A549 treated with ZK216348 at 1 μM for 4 hours (cell line): ENCODE results near the gene HIVEP2. TPM values are rescaled to one million over a fixed set of nuclear protein-coding genes. Genes with fewer than 3 reads are reported as not detected.

Experiments
- total RNA-seq: library from RNA; stranded (reverse); fragments of 200-300 nt; extraction: Qiagen RNA extraction; gene quantifications from 5 replicates; pipeline ENCODE4 v1.2.3, GENCODE V29; 2022; ENCODE audit warnings: low read depth

Gene HIVEP2, protein sequence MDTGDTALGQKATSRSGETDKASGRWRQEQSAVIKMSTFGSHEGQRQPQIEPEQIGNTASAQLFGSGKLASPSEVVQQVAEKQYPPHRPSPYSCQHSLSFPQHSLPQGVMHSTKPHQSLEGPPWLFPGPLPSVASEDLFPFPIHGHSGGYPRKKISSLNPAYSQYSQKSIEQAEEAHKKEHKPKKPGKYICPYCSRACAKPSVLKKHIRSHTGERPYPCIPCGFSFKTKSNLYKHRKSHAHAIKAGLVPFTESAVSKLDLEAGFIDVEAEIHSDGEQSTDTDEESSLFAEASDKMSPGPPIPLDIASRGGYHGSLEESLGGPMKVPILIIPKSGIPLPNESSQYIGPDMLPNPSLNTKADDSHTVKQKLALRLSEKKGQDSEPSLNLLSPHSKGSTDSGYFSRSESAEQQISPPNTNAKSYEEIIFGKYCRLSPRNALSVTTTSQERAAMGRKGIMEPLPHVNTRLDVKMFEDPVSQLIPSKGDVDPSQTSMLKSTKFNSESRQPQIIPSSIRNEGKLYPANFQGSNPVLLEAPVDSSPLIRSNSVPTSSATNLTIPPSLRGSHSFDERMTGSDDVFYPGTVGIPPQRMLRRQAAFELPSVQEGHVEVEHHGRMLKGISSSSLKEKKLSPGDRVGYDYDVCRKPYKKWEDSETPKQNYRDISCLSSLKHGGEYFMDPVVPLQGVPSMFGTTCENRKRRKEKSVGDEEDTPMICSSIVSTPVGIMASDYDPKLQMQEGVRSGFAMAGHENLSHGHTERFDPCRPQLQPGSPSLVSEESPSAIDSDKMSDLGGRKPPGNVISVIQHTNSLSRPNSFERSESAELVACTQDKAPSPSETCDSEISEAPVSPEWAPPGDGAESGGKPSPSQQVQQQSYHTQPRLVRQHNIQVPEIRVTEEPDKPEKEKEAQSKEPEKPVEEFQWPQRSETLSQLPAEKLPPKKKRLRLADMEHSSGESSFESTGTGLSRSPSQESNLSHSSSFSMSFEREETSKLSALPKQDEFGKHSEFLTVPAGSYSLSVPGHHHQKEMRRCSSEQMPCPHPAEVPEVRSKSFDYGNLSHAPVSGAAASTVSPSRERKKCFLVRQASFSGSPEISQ (N-terminal part only)
- 2.9 to 4.0 TPM (median 3.5 TPM) in 5 replicates for total RNA-seq

DNA sequence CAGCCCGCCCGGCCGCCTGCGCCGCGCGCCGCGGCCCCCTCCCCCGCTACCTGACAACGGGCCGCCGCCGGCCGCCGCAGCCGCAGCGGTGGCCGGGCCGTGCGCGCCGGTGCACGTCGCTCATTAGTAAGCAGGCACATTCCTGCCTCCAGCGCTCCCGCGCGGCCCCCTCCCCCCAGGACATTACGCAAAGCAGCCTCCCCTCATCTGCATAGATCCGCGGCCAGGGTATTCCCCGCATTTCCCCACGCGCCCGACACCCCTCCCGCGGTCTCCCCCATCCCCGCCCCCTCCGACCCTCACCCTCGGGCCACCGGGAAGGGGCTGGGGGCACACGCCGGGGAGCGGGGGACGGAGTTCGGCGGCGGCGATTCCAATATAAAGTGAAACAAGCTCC lies at the start of gene HIVEP2:
Gene HIVEP2 (minus strand): TSS at position 128 of the 397 bp plus-strand sequence. CDS start 170,438 bp downstream, outside the sequence.

Other genes with a start within 250 kb of the HIVEP2 start
- gene AIG1, start 115.7 kb upstream of the HIVEP2 start, total RNA-seq, result 21.9 to 28.9 TPM (median 23.9 TPM) in 5 replicates